PC-3 (cell line): ENCODE data around the gene PIGO.

ENCODE experiments used
- CTCF ChIP-seq: fragments of 300-600 bp; sonication (generic); conservative IDR thresholded peaks from 2 replicates; pipeline ENCODE4 v1.5.1; 2017; ENCODE audit warnings: antibody characterized with exemption, low read depth, mild to moderate bottlenecking, low read length
- EZH2 ChIP-seq: fragments of 300-600 bp; sonication (generic); IDR thresholded peaks from one replicate; pipeline ENCODE4 v1.6.1; 2017; ENCODE audit warnings: antibody characterized with exemption, mild to moderate bottlenecking, low read length; ENCODE audit not compliant: unreplicated experiment
- EZH2phosphoT487 ChIP-seq: fragments of 300-600 bp; sonication (generic); IDR thresholded peaks from 2 replicates; pipeline ENCODE4 v1.6.1; 2018; ENCODE audit warnings: mild to moderate bottlenecking, antibody characterized with exemption, low read length, borderline replicate concordance

DNA sequence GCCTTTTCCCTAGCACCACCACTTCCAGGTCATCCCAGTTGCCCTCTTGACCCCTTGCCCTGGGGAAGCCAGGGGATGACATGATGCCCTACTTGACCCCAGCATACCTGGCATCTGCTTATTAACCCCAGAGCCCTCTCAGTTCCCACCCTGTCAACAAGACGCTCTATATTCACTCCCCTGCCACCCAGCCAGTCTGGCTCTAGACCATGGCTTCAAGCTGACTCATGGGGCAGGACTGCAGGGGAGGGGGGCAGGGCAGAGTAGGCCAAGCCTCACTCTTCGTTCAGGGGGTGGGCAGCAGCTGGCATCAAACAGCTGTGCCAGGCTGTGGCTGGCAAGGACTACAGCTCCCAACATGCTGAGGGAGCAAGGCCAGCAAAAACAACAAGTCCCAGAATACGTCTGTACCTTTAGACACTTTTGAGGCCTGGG is 14.0 kb upstream of the PIGO start:
- TF ChIP-seq CTCF (no peak), EZH2 (no peak), EZH2phosphoT487 (no peak)
